Sigmoid colon (tissue), 3 donors: ENCODE measurements around the gene USP32.

Experiments
- CTCF ChIP-seq, 4 experiments: fragments of 450-650 bp in 3 of 4; fragments of 200-600 bp in 1 of 4; IDR thresholded peaks; one replicate each; pipeline ENCODE4 v1.5.1; 2016 to 2019; ENCODE audit warnings: antibody characterized with exemption in 4 of 4, mild to moderate bottlenecking in 3 of 4, moderate library complexity in 2 of 4
- POLR2A ChIP-seq, 2 donors: fragments of 450-650 bp; IDR thresholded peaks; one replicate each; pipeline ENCODE4 v1.6.1; 2016; ENCODE audit warnings: antibody characterized with exemption in 2 of 2, mild to moderate bottlenecking in 2 of 2, moderate library complexity in 2 of 2

GRCh38 chr17:60300011-60300410 lies 91.9 kb downstream of the USP32 start:
- no peak for TF ChIP-seq CTCF (IDR thresholded peaks at IDR 0.05)
- no peak for TF ChIP-seq POLR2A (IDR thresholded peaks at IDR 0.05)
